HepG2 (cell line): ENCODE results near the gene DDIAS. TPM values are rescaled to one million over a fixed set of nuclear protein-coding genes. Genes with fewer than 3 reads are reported as not detected.

ENCODE experiments used
- BCL6 ChIP-seq: IDR thresholded peaks from 2 replicates; pipeline ENCODE4 v1.6.1; 2016; ENCODE audit warnings: missing genetic modification reagents, missing compliant biosample characterization
- ETV5 ChIP-seq: IDR thresholded peaks from 2 replicates; pipeline ENCODE4 v1.6.1; 2018; ENCODE audit warnings: missing biosample characterization, missing genetic modification reagents, inconsistent platforms, borderline replicate concordance
- FOXC1 ChIP-seq: sonication (generic); formaldehyde crosslinking; IDR thresholded peaks from 2 replicates; pipeline ENCODE4 v1.8.0; 2022; ENCODE audit warnings: mild to moderate bottlenecking, missing genetic modification reagents, borderline replicate concordance
- HNF4A ChIP-seq: sonication (generic); formaldehyde crosslinking; IDR thresholded peaks from 2 replicates; pipeline ENCODE4 v1.4.0; 2020; ENCODE audit warnings: missing genetic modification reagents
- MED13 ChIP-seq: sonication (generic); formaldehyde crosslinking; IDR thresholded peaks from 2 replicates; pipeline ENCODE4 v1.5.0; 2020; ENCODE audit warnings: missing genetic modification reagents
- NFATC3 ChIP-seq: sonication (generic); formaldehyde crosslinking; IDR thresholded peaks from 2 replicates; pipeline ENCODE4 v1.5.1; 2020; ENCODE audit warnings: mild to moderate bottlenecking, missing genetic modification reagents
- SSRP1 ChIP-seq: IDR thresholded peaks from 2 replicates; pipeline ENCODE4 v1.6.1; 2016; ENCODE audit warnings: control low read depth
- U2AF1 ChIP-seq: fragments of 200-400 bp; formaldehyde crosslinking; optimal IDR thresholded peaks from 2 replicates; pipeline ENCODE3; 2017; ENCODE audit warnings: mild to moderate bottlenecking, low read depth, low read length
- YY1 ChIP-seq: IDR thresholded peaks from 2 replicates; pipeline ENCODE4 v1.6.1; 2011; ENCODE audit warnings: low read length, low read depth, moderate library complexity, mild to moderate bottlenecking; ENCODE audit not compliant: insufficient read depth, insufficient replicate concordance
- ZBTB3 ChIP-seq: sonication (generic); formaldehyde crosslinking; IDR thresholded peaks from 2 replicates; pipeline ENCODE4 v1.4.0; 2020; ENCODE audit warnings: low read depth, mild to moderate bottlenecking, moderate library complexity, missing genetic modification reagents, borderline replicate concordance
- ZNF253 ChIP-seq: sonication (generic); formaldehyde crosslinking; IDR thresholded peaks from 2 replicates; pipeline ENCODE4 v1.8.0; 2022; ENCODE audit warnings: mild to moderate bottlenecking, missing genetic modification reagents, borderline replicate concordance
- ZNF564 ChIP-seq: sonication (generic); formaldehyde crosslinking; IDR thresholded peaks from 2 replicates; pipeline ENCODE4 v1.8.1; 2023; ENCODE audit warnings: mild to moderate bottlenecking, missing genetic modification reagents
- ZNF619 ChIP-seq: sonication (generic); formaldehyde crosslinking; IDR thresholded peaks from 2 replicates; pipeline ENCODE4 v1.4.0; 2020; ENCODE audit warnings: mild to moderate bottlenecking, missing genetic modification reagents
- ZNF724P ChIP-seq: sonication (generic); formaldehyde crosslinking; IDR thresholded peaks from 2 replicates; pipeline ENCODE4 v1.8.0; 2022; ENCODE audit warnings: missing genetic modification reagents, borderline replicate concordance
- ZNF788 ChIP-seq: sonication (generic); formaldehyde crosslinking; IDR thresholded peaks from 2 replicates; pipeline ENCODE4 v1.5.0; 2020; ENCODE audit warnings: mild to moderate bottlenecking, missing genetic modification reagents, borderline replicate concordance
- polyA plus RNA-seq, 8 experiments: library from polyadenylated mRNA; depleted of rRNA in 3 of 8; stranded (reverse) in 7 of 8; unstranded in 1 of 8; fragments of >200 nt; fragmentation: Illumina TruSeq in 4 of 8; extraction: Trizol in 4 of 8; gene quantifications; 2 replicates each; pipeline versions ENCODE4 v1.2.1 to v1.2.3, GENCODE V29; 2011 to 2016; ENCODE audit warnings: low read depth in 4 of 8, missing spikeins in 1 of 8, mixed read lengths in 1 of 8; ENCODE audit not compliant: insufficient read depth in 1 of 8
- total RNA-seq, 5 experiments: library from RNA; depleted of rRNA; stranded (reverse); fragments of >200 nt; fragmentation: Illumina TruSeq; extraction: Trizol; gene quantifications; 2 replicates each; pipeline ENCODE4 v1.2.3, GENCODE V29; 2016; ENCODE audit warnings: low read depth in 1 of 5
- TF ChIP-seq, protein P1 (sequence below): sonication (generic); formaldehyde crosslinking; IDR thresholded peaks from 2 replicates; pipeline ENCODE4 v1.5.0; 2020; ENCODE audit warnings: missing genetic modification reagents
- TF ChIP-seq, protein P2 (sequence below): IDR thresholded peaks from 2 replicates; pipeline ENCODE4 v1.6.1; 2016; ENCODE audit warnings: low read depth, borderline replicate concordance
- TF ChIP-seq, protein P3 (sequence below): sonication (generic); formaldehyde crosslinking; IDR thresholded peaks from 2 replicates; pipeline ENCODE4 v1.4.0; 2020; ENCODE audit warnings: mild to moderate bottlenecking, missing genetic modification reagents
- TF ChIP-seq, protein P4 (sequence below): sonication (generic); formaldehyde crosslinking; IDR thresholded peaks from 2 replicates; pipeline ENCODE4 v1.8.0; 2023; ENCODE audit warnings: mild to moderate bottlenecking, missing genetic modification reagents
- TF ChIP-seq, protein P5 (sequence below): sonication (generic); formaldehyde crosslinking; IDR thresholded peaks from 2 replicates; pipeline ENCODE4 v1.4.0; 2020; ENCODE audit warnings: missing genetic modification reagents, borderline replicate concordance
- TF ChIP-seq, protein P6 (sequence below): sonication (generic); formaldehyde crosslinking; IDR thresholded peaks from 2 replicates; pipeline ENCODE4 v1.4.0; 2020; ENCODE audit warnings: mild to moderate bottlenecking, missing genetic modification reagents
- TF ChIP-seq, protein P7 (sequence below), 2 experiments: sonication (generic) in 1 of 2; formaldehyde crosslinking in 1 of 2; IDR thresholded peaks; 2 replicates each; pipeline versions ENCODE4 v1.4.0 to v1.6.1; 2018 to 2020; ENCODE audit warnings: missing genetic modification reagents in 2 of 2, borderline replicate concordance in 1 of 2, low read depth in 1 of 2, mild to moderate bottlenecking in 1 of 2, missing biosample characterization in 1 of 2

Gene DDIAS
- total and polyA plus RNA-seq, 2 of the 13 experiments (the other 11 are each of a cell fraction or from before 2014, with no cell fraction given): 3.5 to 13.0 TPM

DNA sequence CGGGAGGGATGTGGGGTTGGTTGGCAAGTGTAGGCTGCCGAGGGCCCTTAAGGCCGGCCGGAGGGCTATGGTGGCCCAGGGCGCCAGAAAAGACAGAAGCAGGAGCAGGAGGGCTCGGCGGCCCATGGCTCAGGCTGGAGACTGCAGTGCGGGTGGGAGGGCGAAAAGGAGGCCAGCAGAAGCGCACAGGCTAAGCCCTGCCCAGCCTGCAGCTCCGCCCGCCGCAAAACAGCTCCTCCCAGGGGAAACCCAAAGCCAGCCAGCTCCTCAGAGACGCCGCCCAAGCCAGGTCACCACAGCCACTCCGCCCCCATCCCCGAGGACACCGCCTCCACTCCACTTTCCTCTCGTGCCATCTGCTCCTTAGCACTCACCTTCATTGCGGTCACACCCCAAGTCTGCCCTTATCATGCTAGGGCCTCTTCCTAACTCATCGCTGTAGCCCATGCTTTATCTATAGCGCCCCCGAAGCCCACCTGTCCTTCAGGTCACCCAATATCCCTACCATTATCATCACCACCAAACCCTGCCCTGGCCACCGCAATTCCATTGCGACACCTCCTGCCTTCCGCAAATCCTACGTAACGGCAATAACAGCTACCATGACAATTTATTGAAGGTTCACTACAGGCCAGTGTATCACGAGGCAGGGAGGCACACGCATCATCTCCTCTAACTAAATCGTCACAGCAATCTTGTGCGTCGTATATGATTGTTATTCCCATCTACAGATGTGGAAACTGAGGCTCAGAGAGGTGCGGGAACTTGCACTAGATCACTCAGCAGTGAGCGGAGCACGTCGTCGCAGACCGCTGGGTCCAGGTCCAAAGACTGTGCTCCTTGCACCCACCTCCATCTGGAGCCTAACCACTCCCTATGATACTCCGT lies 1.0 kb upstream of the DDIAS start, which contains the start of gene PRCP (continued):
- TF ChIP-seq, protein P1, sequence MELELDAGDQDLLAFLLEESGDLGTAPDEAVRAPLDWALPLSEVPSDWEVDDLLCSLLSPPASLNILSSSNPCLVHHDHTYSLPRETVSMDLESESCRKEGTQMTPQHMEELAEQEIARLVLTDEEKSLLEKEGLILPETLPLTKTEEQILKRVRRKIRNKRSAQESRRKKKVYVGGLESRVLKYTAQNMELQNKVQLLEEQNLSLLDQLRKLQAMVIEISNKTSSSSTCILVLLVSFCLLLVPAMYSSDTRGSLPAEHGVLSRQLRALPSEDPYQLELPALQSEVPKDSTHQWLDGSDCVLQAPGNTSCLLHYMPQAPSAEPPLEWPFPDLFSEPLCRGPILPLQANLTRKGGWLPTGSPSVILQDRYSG (CRISPR knock-in tag): no peak
- TF ChIP-seq ZNF619 (CRISPR knock-in tag) (no peak), U2AF1 (no peak), ETV5 (CRISPR knock-in tag) (0 out of 2 replicates have a peak, but pooled peaks have one; percentile 17), FOXC1 (CRISPR knock-in tag) (no peak), NFATC3 (CRISPR knock-in tag) (0 out of 2 replicates have a peak, but pooled peaks have one; percentile 21), MED13 (no peak), ZNF564 (CRISPR knock-in tag) (no peak), SSRP1 (CRISPR knock-in tag) (no peak), BCL6 (0 out of 2 replicates have a peak, but pooled peaks have one; percentile 1), ZNF788 (CRISPR knock-in tag) (peak; percentile 67; the same call in 1 of the 2 replicates), YY1 (peak; percentile 46), ZBTB3 (CRISPR knock-in tag) (0 out of 2 replicates have a peak, but pooled peaks have one; percentile 14), ZNF724P (CRISPR knock-in tag) (no peak), HNF4A (CRISPR knock-in tag) (peak; percentile 70), ZNF253 (CRISPR knock-in tag) (0 out of 2 replicates have a peak, but pooled peaks have one; percentile 30)
- TF ChIP-seq, protein P2, sequence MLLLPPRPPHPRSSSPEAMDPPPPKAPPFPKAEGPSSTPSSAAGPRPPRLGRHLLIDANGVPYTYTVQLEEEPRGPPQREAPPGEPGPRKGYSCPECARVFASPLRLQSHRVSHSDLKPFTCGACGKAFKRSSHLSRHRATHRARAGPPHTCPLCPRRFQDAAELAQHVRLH: 0 out of 2 replicates have a peak, but pooled peaks have one; percentile 26
- TF ChIP-seq, protein P3, sequence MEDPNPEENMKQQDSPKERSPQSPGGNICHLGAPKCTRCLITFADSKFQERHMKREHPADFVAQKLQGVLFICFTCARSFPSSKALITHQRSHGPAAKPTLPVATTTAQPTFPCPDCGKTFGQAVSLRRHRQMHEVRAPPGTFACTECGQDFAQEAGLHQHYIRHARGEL (CRISPR knock-in tag): no peak; the same call in 1 of the 2 replicates
- TF ChIP-seq, protein P4, sequence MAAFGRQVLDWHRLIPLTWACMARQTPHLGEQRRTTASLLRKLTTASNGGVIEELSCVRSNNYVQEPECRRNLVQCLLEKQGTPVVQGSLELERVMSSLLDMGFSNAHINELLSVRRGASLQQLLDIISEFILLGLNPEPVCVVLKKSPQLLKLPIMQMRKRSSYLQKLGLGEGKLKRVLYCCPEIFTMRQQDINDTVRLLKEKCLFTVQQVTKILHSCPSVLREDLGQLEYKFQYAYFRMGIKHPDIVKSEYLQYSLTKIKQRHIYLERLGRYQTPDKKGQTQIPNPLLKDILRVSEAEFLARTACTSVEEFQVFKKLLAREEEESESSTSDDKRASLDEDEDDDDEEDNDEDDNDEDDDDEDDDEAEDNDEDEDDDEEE (CRISPR knock-in tag): no peak; the same call in 1 of the 2 replicates
- TF ChIP-seq, protein P5, sequence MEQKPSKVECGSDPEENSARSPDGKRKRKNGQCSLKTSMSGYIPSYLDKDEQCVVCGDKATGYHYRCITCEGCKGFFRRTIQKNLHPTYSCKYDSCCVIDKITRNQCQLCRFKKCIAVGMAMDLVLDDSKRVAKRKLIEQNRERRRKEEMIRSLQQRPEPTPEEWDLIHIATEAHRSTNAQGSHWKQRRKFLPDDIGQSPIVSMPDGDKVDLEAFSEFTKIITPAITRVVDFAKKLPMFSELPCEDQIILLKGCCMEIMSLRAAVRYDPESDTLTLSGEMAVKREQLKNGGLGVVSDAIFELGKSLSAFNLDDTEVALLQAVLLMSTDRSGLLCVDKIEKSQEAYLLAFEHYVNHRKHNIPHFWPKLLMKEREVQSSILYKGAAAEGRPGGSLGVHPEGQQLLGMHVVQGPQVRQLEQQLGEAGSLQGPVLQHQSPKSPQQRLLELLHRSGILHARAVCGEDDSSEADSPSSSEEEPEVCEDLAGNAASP (CRISPR knock-in tag): 0 out of 2 replicates have a peak, but pooled peaks have one; percentile 8
- TF ChIP-seq, protein P6, sequence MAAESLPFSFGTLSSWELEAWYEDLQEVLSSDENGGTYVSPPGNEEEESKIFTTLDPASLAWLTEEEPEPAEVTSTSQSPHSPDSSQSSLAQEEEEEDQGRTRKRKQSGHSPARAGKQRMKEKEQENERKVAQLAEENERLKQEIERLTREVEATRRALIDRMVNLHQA (CRISPR knock-in tag): no peak
- TF ChIP-seq, protein P7, sequence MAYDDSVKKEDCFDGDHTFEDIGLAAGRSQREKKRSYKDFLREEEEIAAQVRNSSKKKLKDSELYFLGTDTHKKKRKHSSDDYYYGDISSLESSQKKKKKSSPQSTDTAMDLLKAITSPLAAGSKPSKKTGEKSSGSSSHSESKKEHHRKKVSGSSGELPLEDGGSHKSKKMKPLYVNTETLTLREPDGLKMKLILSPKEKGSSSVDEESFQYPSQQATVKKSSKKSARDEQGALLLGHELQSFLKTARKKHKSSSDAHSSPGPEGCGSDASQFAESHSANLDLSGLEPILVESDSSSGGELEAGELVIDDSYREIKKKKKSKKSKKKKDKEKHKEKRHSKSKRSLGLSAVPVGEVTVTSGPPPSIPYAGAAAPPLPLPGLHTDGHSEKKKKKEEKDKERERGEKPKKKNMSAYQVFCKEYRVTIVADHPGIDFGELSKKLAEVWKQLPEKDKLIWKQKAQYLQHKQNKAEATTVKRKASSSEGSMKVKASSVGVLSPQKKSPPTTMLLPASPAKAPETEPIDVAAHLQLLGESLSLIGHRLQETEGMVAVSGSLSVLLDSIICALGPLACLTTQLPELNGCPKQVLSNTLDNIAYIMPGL (CRISPR knock-in tag; IDR thresholded peaks at IDR 0.05; ENCODE audit: borderline replicate concordance in 1 of 2, low read depth in 1 of 2): no peak; a peak in 4 of 4 replicates
